Osteoblast (primary cell): ENCODE results near the gene TFAP2A. TPM values are rescaled to one million over a fixed set of nuclear protein-coding genes. Genes with fewer than 3 reads are reported as not detected.

Experiments used
- DNase-seq: peaks from one replicate; pipeline ENCODE4 v3.0.0; 2011; ENCODE audit warnings: low spot score, mixed read lengths; ENCODE audit not compliant: insufficient read length; ENCODE audit errors: missing footprints
- H2AFZ ChIP-seq: 2 replicates; pipeline ENCODE4 v1.6.0; 2011; ENCODE audit warnings: mild to moderate bottlenecking, low read length
- H3K27ac ChIP-seq: 2 replicates; pipeline ENCODE4 v1.5.1; 2011; ENCODE audit warnings: mild to moderate bottlenecking, low read depth, low read length, moderate library complexity
- H3K27me3 ChIP-seq: 2 replicates; pipeline ENCODE4 v1.6.0; 2012; ENCODE audit warnings: mild to moderate bottlenecking, control low read depth, inconsistent platforms, low read length, moderate library complexity; ENCODE audit not compliant: insufficient read depth
- H3K36me3 ChIP-seq: 2 replicates; pipeline ENCODE4 v1.5.1; 2011; ENCODE audit warnings: mild to moderate bottlenecking, low read length, control low read depth, moderate library complexity; ENCODE audit not compliant: insufficient read depth
- H3K4me1 ChIP-seq: 2 replicates; pipeline ENCODE4 v1.5.1; 2011; ENCODE audit warnings: mild to moderate bottlenecking, low read length, control low read depth, moderate library complexity; ENCODE audit not compliant: insufficient read depth
- H3K4me2 ChIP-seq: 2 replicates; pipeline ENCODE4 v1.6.0; 2011; ENCODE audit warnings: mild to moderate bottlenecking, low read length; ENCODE audit not compliant: insufficient read depth
- H3K4me3 ChIP-seq: fragments of 200-600 bp; sonication (generic); 3 replicates; pipeline ENCODE4 v1.5.1; 2012; ENCODE audit warnings: mild to moderate bottlenecking, low read length, inconsistent platforms; ENCODE audit not compliant: insufficient read depth
- H3K79me2 ChIP-seq: 2 replicates; pipeline ENCODE4 v1.6.0; 2012; ENCODE audit warnings: mild to moderate bottlenecking, low read length, control low read depth, inconsistent platforms; ENCODE audit not compliant: insufficient read depth
- H3K9me3 ChIP-seq: 2 replicates; pipeline ENCODE4 v1.5.1; 2011; ENCODE audit warnings: low read depth, low read length, control low read depth
- H4K20me1 ChIP-seq: 2 replicates; pipeline ENCODE4 v1.6.0; 2012; ENCODE audit warnings: mild to moderate bottlenecking, low read length, control low read depth; ENCODE audit not compliant: insufficient read depth
- CTCF ChIP-seq: IDR thresholded peaks from 2 replicates; pipeline ENCODE4 v1.5.1; 2011; ENCODE audit warnings: mild to moderate bottlenecking, low read depth, low read length, moderate library complexity; ENCODE audit errors: extremely low read depth
- total RNA-seq: library from RNA; depleted of rRNA; stranded (reverse); fragments of >200 nt; gene quantifications from 2 replicates; pipeline ENCODE4 v1.2.3, GENCODE V29; 2012

The TFAP2A gene
- total RNA-seq, 1 donor = 0.36 TPM

- no peak overlapping the region for H3K27ac ChIP-seq
- H3K36me3 ChIP-seq = no peaks in the 10 kb centered on the region
- DNase-seq = no peak
- H3K4me3 ChIP-seq = no peak overlapping the region
- peaks cover 4% of the 10 kb centered on the region for H3K4me1 ChIP-seq
- no peak overlapping the region for H3K4me2 ChIP-seq
- no peaks in the 10 kb centered on the region for H3K79me2 ChIP-seq
- H3K9me3 ChIP-seq = no peaks in the 10 kb centered on the region
- H4K20me1 ChIP-seq = no peaks in the 10 kb centered on the region
- no peak for TF ChIP-seq CTCF
- no peak overlapping the region for H2AFZ ChIP-seq
- peaks cover 96% of the 10 kb centered on the region for H3K27me3 ChIP-seq
These were observed 2.2 kb upstream of the TFAP2A start for GRCh38 chr6:10416863-10417641.

GRCh38 chr6:10416516-10416862 lies 1.6 kb upstream of the TFAP2A start:
- no peaks in the 10 kb centered on the region for H3K36me3 ChIP-seq
- H3K79me2 ChIP-seq = no peaks in the 10 kb centered on the region
- DNase-seq = peak; percentile 80
- H3K4me3 ChIP-seq = no peak overlapping the region
- no peak overlapping the region for H3K27ac ChIP-seq
- H3K4me2 ChIP-seq = no peak overlapping the region
- no peaks in the 10 kb centered on the region for H4K20me1 ChIP-seq
- no peak for TF ChIP-seq CTCF
- H3K9me3 ChIP-seq = no peaks in the 10 kb centered on the region
- H3K4me1 ChIP-seq = peaks cover 4% of the 10 kb centered on the region
- peaks cover 96% of the 10 kb centered on the region for H3K27me3 ChIP-seq
- no peak overlapping the region for H2AFZ ChIP-seq

GRCh38 chr6:10415617-10416480 lies 975 bp upstream of the TFAP2A start:
- H3K9me3 ChIP-seq = no peaks in the 10 kb centered on the region
- no peak for DNase-seq
- TF ChIP-seq CTCF = no peak
- peaks cover 8% of the 10 kb centered on the region for H3K4me1 ChIP-seq
- no peaks in the 10 kb centered on the region for H4K20me1 ChIP-seq
- H2AFZ ChIP-seq = no peak overlapping the region
- H3K4me3 ChIP-seq = no peak overlapping the region
- no peaks in the 10 kb centered on the region for H3K36me3 ChIP-seq
- no peak overlapping the region for H3K4me2 ChIP-seq
- no peaks in the 10 kb centered on the region for H3K79me2 ChIP-seq
- H3K27ac ChIP-seq = no peak overlapping the region
- H3K27me3 ChIP-seq = peaks cover 96% of the 10 kb centered on the region
